ENCODE data around the gene SLC15A2.
"Not testable (repeated sequence)": the region's sequence is repeated elsewhere in the genome, so short reads cannot be mapped to it uniquely, and the experiment has no call there.

The SLC15A2 gene

GRCh38 chr3:121894301-121894990, at the start of gene SLC15A2:
SLC15A2 (plus strand) TSS chr3:121894401; CDS start chr3:121894477, 76 bp downstream.
- DNase-seq: no peak

- no peak for DNase-seq
These were observed 49.3 kb upstream of the SLC15A2 start for GRCh38 chr3:121844892-121845291.

- DNase-seq: no peak
These were observed 41.9 kb upstream of the SLC15A2 start for GRCh38 chr3:121852256-121852655.

- DNase-seq: no peak
These were observed 38.6 kb upstream of the SLC15A2 start for GRCh38 chr3:121855555-121855954.

- DNase-seq: not testable (repeated sequence)
These were observed 36.4 kb upstream of the SLC15A2 start for GRCh38 chr3:121857778-121858177.

DNA sequence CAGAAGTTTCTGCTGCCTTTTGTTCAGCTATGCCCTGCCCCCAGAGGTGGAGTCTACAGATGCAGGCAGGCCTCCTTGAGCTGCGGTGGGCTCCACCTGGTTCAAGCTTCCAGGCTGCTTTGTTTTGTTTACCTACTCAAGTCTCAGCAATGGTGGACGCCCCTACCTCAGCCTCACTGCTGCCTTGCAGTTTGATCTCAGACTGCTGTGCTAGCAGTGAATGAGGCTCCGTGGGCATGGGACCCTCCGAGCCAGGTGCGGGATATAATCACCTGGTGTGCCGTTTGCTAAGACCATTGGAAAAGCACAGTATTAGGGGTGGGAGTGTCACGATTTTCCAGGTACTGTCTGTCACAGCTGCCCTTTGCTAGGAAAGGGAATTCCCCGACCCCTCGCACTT, 31.0 kb upstream of the SLC15A2 start:
- not testable (repeated sequence) for DNase-seq

- no peak for DNase-seq
These were observed 30.4 kb upstream of the SLC15A2 start for GRCh38 chr3:121863801-121864200.

GRCh38 chr3:121869736-121870135, 24.5 kb upstream of the SLC15A2 start:
- DNase-seq: no peak

DNA sequence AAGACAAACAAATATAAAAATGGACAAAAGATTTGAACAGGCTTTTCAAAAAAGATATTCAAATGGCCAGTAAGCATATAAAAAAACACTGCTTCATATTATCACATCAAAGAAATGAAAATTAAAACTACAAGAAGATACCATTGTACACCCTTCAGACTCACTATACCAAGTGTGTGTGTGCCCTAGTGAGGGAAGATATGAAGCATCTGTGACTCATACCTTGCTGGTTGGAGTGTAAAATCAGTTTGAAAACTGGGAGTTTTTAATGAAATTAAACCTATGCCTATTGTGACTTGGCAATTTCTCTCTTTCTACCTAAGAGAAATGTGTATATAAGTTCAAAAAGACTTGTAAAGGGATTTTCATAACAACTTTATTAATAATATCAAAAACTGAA, 23.5 kb upstream of the SLC15A2 start:
- DNase-seq: no peak

DNA sequence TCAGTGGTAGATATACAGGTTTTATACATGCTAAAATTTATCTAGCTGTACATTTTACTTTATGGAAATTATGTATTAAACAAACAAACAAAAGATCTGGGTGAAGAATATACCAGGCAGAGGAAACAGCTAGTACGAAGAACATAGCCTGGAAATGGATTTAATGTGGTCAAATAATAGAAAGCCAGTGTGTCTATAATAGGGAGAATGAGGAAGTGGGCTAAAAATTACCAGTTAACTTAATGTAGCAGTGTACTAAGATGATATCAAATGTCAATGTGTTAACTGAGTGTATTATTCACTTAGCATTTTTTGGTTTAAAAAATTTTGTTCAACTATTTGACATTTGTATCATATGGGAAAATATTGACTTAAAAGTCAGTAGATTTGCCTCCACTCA, 22.8 kb upstream of the SLC15A2 start:
- DNase-seq: no peak

DNA sequence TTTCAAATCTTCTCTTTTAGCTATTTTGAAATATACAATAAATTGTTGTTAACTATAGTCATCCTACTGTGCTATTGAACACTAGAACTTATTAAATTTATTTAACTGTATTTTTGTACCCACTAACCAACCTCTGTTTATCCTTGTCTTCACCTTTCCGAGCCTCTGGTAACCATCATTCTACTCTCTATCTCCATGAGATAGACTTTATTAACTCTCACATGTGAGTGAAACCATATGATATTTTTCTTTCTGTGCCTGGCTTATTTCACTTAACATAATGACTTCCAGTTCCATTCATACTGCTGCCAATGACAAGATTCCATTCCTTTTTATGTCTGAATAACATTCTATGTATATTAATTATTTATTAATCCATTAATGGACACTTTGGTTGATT, 15.8 kb upstream of the SLC15A2 start:
- no peak for DNase-seq

- DNase-seq: no peak
These were observed 10.7 kb upstream of the SLC15A2 start for GRCh38 chr3:121883507-121883906.

DNA sequence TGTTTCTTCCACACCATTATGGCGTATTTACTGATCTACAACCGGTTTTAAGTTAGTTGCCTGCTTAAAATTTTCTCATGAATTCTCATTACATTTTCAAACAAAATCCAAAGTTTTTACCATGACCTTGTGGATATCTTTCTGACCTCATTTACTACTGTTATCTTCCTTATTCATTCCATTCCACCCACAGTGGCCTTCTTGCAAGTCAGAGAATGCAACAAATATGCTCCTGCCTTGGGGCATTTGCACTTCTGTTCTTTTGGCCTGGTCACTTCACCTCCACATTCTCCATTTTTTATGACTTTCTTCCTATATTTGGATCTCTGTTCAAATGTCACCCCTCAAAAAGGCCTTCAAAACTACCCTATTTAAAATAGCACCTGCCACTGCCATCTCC, 8.8 kb upstream of the SLC15A2 start:
- DNase-seq: no peak

GRCh38 chr3:121895121-121895520, 920 bp downstream of the SLC15A2 start:
- no peak for DNase-seq

DNA sequence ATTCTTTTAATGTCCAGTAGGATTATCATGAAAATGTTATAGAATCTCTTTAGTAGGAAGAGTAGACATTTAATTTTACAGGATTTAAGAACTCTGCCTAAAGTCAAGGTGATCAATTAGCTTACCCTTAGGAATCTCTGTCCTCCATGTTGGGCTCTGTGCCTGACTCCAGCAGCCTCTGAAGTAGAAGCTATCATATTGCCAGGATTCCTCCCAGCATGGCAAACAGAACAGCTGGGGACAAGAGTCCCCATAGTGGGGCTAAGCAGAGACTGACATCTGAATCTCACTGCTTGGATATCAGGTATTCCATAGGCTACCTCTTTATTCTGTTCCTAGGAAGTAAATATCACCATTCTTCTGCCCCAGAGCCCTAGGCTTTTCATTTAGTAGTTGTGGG, 1.5 kb downstream of the SLC15A2 start:
- no peak for DNase-seq

GRCh38 chr3:121896823-121897222, 2.6 kb downstream of the SLC15A2 start:
- DNase-seq: no peak

DNA sequence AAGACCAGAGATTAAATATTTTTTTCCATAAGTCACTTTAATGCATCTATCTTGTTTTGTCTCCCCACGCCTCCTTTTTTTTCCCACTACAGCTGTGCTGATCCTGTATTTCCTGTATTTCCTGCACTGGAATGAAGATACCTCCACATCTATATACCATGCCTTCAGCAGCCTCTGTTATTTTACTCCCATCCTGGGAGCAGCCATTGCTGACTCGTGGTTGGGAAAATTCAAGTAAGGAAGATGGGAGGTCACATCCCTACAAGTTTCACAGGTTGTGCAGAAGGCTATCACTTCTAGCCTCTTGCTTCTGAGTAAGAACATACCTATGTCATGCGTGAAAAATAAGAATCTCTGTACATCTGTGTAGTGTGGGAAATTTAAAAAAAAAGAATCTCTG, 3.1 kb downstream of the SLC15A2 start:
- DNase-seq: no peak

GRCh38 chr3:121913305-121913990, 19.2 kb downstream of the SLC15A2 start:
- DNase-seq: no peak

GRCh38 chr3:121914081-121914998, 20.1 kb downstream of the SLC15A2 start:
- DNase-seq: no peak

DNA sequence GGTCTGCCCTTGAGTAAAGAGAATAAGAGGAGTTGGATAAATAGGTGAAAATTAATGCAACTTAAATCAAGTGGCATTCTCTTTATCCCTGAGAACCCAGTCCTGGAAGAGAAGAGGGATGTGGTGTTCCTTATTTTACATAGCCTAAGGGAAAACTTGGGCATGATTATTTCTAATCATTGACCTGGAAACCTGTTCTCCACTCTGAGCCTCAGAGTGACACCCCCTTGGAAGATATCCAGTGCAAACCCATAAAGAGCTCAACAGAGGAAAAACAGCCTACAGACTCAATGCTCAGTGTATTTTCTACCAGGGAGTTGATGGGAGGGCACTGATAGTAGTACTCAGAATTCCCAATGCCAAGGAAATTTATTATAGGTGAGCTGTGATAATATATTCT, 22.0 kb downstream of the SLC15A2 start:
- no peak for DNase-seq

DNA sequence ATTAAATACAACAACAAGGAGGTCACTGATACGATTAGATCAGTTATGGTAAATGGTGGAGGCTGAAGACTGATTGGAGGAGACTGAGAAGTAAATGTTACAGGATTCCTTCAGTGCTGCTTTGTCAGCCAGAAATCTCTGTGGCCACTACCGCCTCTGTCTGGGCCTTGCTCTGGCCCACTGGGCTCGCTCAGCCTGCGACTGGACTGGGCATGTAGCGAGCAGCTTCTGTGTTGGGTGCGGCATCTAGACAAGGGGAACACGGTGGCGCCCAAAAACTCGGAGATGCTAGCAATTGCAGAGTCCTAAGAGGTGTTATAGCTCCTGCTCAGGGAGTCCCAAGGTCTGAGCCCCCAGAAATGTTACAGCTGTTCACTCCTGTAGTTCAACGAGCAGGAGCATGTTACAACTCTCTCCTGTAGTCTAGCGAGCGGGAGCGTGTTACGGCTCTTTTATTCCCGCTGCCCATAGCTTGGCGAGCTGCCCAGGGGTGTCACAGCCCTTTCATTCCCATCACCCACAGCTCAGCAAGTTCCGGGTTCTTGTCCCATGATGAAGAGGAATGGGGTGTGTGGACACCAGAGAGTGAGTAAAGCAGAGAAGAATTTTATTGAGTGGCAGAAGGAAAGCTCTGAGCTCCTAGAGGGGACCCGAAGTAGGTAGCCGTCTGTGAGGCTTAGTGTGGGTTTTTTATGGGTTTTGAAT, 24.7 kb downstream of the SLC15A2 start:
- DNase-seq: no peak

DNA sequence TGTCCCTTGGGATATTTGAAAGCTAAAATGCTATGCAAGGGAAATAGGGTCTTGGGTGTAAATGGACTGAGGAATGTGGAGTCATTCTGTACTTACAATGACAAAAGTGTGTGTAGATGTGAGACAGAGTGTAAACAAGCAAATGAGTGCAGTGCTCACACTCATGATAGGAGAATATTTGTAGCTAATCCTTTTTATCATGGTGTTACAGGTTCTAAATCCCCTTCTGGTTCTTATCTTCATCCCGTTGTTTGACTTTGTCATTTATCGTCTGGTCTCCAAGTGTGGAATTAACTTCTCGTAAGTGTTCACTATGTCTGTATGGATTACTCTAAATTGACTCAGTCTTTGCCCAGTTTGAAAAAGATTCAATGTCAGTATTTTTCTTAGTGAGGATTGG, 30.5 kb downstream of the SLC15A2 start:
- no peak for DNase-seq

- no peak for DNase-seq
These were observed 32.2 kb downstream of the SLC15A2 start for GRCh38 chr3:121926380-121926779.
